ENCODE measurements around the gene SLC24A3.
A peak's percentile ranks its signal among the peaks of the same experiment; 100 is the strongest.

Gene SLC24A3

DNA sequence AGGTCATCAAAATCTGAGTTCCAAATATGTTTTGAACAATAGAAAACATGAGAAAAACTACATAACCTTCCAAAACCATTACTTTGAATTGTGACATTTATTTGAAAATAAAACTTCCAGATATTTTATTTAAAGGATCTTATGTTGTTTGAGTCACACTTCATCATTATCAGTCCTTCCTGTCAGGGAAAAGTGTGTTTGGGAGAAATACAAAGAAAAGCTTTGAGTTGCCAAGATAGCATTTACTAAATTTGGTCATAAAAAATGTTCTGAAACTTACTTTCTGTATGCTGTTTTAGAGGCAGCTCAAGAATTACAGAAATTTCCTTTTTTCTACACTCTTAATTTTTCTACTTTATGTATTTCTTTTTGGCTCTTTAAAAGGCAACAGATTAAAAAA is 337.5 kb downstream of the SLC24A3 start:
- no peak for DNase-seq (ENCODE audit: low spot score)

DNA sequence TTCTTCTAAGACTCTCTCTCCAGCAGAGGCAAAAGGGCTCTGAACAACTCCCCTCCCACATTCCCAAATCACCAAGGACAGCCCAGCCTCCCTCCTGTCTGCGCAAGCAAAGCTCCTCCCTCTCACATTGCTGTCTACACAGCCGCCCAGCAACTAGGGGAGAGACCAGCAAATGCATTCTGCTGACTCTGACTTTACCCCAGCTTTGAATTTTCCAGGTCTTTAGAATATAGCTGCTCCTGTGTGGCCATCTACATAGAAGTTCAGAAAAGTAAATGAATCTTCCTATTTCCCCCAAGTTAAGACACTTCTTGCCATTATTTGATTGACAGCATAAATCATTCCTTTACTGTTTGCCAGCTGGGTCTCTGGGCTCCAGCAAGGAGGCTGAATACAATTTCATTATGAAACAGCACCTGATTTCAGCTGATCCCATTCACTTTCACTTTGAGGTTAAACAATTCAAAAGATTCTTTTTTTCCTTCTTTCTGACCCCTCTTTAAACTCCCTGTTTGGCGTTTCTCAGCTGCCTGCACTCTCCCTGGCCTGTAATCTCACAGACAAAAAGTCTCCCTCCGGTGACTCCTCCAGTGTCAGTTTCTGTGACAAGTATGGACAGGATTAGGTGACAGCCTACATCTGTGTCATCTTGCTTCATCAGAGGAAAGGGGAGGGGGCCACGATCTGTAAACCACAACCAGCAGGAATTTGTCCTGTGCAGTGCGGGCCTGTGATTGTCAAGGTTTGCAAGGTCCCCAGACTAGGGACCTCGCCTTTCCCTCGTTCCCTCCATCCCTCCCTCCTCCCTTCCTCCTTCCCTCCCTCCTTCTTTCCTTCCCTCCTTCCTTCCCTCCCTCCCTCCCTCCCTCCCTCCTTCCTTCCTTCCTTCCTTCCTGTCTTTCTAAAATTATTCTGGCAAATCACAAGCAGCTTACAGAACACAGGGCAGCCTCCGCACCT is 340.1 kb downstream of the SLC24A3 start:
- no peak for DNase-seq (ENCODE audit: low spot score)

DNA sequence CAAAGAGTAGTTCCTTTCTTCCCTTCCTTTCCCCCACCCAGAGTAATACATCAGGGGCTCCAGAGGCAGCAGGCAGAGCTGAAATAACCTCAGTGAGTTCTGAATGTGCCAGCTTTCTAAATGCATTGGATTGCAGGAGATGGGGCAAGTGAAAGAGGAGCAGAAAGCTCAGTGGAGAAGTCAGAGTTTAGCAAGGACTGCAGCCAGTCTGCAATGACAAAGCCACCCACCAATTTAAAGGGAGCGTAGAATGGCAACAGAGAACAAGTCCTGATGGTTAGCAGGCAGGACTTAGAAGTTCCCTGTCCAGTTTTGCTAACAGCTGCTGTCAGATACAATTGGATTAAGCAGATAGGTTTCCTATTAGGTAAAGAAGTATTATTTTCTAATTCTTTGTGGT is 342.2 kb downstream of the SLC24A3 start:
- DNase-seq (ENCODE audit: low spot score), result no peak

DNA sequence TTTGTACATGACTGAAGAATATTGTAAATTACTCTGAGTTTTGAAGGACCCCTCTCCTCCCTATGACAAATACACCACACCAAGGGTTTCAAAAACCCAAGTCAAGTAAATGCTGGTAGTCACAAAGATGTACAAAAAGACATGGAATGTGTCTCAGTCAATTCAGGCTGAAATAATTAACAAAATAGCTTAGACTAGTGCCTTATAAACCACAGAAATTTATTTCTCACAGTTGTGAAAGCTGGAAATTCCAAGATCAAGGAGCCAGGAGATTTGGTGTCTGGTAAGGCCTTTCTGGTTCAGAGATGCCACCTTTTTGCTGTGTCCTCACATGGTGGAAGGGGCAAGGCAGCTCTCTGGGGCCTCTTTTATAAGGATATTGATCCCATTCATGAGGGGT is 343.3 kb downstream of the SLC24A3 start:
- no peak for DNase-seq (ENCODE audit: low spot score)

DNA sequence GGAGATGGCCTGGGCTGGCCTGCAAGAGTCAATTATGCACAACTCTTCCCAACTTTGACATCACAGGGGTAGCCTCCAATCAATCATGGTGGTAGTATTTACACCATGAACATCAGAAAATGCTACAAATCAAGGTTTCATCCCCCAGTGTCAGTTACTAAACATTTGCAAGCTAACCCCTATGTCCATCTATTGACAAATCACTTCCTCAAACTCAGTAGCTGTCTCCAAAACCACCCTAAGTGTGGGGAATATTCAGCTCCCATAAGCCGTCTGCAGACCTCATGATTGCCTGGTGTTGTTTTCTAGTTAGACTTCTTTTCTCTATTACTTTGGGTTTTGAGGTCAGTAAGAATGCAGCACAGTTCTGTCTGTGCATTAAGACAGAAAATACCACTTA is 344.8 kb downstream of the SLC24A3 start:
- DNase-seq (ENCODE audit: low spot score), result no peak

GRCh38 chr20:19560881-19561480 is 348.5 kb downstream of the SLC24A3 start:
- no peak for DNase-seq (ENCODE audit: low spot score)

GRCh38 chr20:19562426-19562825 is 350.0 kb downstream of the SLC24A3 start:
- no peak for DNase-seq (ENCODE audit: low spot score)

GRCh38 chr20:19564261-19564660 is 351.8 kb downstream of the SLC24A3 start:
- no peak for DNase-seq (ENCODE audit: low spot score)

DNA sequence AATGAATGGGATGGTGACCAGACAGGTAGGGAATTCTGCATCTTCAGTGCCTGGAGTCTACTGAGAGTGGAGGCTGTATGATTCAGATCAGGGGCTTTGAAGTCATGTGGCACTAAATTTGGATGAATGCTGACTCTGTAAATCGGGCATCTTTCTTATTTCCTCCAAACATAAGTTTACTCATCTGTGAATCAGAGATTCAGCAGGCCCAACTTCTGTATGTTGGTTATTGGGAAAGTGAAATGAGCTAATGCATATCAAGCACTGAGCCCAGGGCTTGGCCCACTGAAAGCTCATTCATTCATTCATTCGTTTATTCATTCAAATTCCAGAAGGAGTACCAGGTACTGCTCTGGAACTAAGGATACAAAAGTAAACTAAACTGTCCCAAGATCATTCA is 353.3 kb downstream of the SLC24A3 start:
- DNase-seq (ENCODE audit: low spot score), result no peak

GRCh38 chr20:19566226-19566945 is 353.9 kb downstream of the SLC24A3 start:
- DNase-seq (ENCODE audit: low spot score), result no peak

GRCh38 chr20:19568128-19568527 is 355.7 kb downstream of the SLC24A3 start:
- DNase-seq (ENCODE audit: low spot score), result no peak

DNA sequence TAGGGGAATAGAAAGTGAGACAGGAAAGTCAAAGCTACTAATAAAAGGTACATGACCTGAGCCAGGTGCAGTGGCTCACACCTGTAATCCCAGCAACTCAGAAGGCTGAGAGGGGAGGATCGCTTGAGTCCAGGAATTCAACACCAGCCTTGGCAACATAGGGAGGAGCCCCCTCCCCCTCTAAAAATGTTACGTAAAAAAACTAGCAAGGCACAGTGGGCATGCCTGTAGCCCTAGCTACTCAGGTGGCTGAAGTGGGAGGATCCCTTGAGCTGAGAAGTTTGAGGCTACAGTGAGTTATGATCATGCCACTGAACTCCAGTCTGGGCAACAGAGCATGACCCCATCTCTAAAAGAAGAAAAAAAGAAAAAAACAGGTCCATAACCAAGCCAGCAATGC is 359.6 kb downstream of the SLC24A3 start:
- DNase-seq (ENCODE audit: low spot score), result no peak

DNA sequence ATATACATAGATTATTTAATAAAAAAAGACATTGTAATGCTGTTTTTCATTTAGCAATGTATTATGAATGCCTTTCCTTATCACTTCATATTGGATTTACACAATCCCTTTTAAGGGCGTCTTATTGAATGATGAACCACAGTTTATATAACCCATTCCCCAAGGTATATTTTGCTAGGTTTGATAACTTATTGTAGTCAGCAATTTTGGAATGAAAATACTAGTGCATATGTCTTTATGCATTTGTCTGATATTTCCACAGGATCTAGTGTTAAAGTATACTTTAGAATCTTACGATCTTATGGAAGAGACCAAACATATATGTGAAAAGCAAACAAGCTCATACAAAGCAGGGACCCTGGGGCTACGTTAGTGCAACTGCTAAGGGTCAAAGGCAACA is 365.2 kb downstream of the SLC24A3 start:
- DNase-seq (ENCODE audit: low spot score), result no peak

GRCh38 chr20:19582782-19583181 is 370.3 kb downstream of the SLC24A3 start:
- DNase-seq (ENCODE audit: low spot score), result no peak

DNA sequence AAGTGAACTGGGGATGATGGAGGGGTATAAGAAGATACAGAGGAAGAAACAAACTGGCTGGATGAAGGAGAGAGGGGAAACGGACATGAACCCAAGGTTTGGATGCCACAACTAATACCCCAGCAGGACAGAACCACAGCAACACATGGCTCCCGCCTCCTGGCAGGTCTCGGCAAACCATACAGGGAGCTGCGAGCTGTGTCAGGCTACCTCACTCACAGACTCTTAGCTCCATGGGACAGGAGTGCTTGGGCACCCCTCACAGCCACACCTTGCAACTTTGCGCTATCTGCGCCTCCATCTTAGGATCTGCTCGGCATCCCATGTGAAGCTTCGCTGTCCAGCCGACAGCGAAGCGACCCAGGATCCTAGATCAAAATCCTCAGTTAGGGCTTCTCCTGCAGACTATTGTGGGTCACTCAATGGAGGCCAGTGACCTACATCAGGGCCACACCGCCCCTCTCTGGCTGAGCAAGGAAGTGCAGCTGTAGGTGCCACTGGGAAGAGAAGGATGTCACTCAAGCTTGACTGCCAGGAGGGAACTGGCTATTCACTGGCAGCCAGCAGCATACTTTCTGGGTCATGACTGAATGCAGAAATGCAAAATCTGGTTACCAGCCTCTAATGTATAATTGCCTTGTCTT is 371.2 kb downstream of the SLC24A3 start:
- DNase-seq (ENCODE audit: low spot score), result peak; percentile 38

GRCh38 chr20:19588241-19588640 is 375.8 kb downstream of the SLC24A3 start:
- DNase-seq (ENCODE audit: low spot score), result no peak

- no peak for DNase-seq (ENCODE audit: low spot score)
Measured at GRCh38 chr20:19588732-19589131, 376.3 kb downstream of the SLC24A3 start.

- DNase-seq (ENCODE audit: low spot score), result no peak
Measured at GRCh38 chr20:19589787-19590362, 377.4 kb downstream of the SLC24A3 start.

GRCh38 chr20:19590382-19590781 is 377.9 kb downstream of the SLC24A3 start:
- no peak for DNase-seq (ENCODE audit: low spot score)

GRCh38 chr20:19593762-19594161 is 381.3 kb downstream of the SLC24A3 start:
- DNase-seq (ENCODE audit: low spot score), result no peak

GRCh38 chr20:19594896-19595295 is 382.5 kb downstream of the SLC24A3 start:
- no peak for DNase-seq (ENCODE audit: low spot score)
